ENCODE measurements around the gene GNE.
"Not testable (repeated sequence)": the region's sequence is repeated elsewhere in the genome, so short reads cannot be mapped to it uniquely, and the experiment has no call there.

The GNE gene

DNA sequence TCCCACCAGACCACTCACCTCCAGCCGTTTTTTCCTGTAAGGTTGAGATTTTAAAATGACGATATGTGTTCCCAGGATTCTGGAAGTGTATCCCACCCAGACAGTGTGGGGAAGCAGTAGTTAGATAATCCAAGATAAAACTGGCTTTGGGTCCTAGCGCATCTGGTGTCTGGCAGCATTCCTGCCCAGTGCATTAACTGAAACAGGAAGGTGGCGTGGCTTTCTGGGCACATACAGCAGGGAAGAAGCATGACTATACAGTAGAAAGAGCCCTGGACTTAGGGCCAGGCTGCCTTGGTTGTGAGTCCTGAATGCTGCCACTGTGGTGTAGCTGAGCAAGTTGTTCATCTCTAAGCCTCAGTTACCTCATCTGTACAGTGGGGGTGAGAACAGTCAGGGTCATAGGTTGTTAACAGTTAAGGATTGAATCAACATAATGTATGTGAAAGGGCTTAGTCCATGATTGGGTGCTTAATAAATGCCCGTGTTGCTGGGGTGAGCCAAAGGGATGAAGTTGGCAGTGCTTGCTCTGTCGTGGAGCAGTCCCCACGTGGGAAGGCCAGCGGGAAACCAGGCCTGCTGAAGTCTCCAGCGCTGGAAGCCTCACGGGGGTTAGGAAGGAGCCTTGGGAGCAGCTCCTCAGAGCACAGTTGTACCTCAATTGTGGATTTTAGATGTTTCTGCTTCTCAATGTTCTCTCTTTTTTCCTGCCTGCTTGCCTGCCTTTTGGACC lies 49.6 kb downstream of the GNE start:
- DNase-seq (ENCODE audit: low read depth) = no peak

DNA sequence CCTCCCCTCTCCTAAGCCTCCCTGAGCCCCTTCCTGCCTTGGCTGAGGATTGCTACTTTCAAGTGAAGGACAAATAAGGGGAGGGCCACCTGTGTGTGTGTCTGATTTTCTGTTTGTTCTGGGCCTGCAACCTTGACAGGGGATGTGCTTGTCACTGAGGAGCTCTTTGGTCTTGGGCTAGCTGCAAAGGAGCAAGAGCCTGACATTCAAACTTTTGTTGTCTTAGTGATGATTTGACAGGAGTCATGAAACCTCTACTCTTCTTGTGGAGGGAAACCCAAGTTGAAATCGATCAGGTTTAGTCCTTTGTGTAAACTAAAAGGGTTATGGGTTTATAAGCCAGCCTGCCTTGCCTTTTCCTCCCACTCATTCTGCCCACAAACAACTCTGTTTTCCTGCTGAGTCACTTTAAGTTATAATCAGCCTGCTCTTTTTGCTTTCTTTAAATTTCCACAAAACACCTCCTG lies 50.7 kb downstream of the GNE start:
- DNase-seq (ENCODE audit: low read depth) = no peak

DNA sequence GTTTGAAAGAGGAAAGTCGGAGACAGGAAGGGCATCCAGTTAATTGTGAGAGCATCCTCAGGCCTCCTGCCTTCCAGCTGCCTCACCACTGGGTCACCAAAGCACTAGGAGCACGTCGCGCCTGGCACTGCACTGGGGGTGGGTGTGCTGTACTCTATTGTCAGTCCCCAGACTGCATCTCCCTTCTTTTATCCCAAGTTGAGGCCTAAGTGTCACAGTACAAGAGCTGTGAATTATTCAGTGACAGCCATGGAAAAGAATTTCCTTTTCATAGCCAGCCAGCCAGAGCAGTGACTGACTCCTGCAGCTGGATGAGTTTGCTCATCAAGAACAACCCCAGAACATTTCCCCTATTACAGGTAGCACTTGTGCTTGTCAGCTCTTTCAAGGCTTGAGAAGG lies 51.2 kb downstream of the GNE start:
- no peak for DNase-seq (ENCODE audit: low read depth)

DNA sequence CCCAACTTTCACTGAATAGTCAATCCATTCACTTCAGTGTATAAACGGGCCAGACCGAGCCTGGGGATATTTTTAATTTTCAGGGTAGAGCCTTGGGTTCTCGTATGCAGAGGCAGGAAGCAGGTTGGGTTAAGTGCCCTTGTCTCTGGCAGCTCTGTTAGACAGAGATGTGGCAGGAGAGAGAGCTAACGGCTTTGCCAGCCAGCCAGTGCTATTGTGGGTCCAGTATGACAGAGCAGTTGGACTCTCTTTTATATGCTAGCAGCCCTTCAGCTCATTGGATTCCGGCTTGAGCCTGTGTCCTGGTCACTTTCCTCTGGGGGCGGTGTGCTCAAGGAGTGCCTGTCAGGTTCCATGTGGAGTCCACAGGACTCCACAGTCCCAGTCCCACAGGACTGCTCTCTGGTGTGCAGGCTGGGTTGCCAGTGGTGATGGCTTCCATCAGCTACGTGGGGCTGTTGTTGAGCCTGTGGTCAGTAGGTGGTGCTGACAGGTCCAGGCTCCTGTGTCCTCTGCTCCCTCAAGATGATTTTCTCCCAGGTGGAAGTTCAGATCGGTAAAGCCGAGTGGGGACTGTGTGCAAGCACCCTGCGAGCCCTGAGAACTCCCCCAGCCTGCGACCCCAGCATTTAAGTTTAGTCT lies 53.2 kb downstream of the GNE start:
- no peak for DNase-seq (ENCODE audit: low read depth)

DNA sequence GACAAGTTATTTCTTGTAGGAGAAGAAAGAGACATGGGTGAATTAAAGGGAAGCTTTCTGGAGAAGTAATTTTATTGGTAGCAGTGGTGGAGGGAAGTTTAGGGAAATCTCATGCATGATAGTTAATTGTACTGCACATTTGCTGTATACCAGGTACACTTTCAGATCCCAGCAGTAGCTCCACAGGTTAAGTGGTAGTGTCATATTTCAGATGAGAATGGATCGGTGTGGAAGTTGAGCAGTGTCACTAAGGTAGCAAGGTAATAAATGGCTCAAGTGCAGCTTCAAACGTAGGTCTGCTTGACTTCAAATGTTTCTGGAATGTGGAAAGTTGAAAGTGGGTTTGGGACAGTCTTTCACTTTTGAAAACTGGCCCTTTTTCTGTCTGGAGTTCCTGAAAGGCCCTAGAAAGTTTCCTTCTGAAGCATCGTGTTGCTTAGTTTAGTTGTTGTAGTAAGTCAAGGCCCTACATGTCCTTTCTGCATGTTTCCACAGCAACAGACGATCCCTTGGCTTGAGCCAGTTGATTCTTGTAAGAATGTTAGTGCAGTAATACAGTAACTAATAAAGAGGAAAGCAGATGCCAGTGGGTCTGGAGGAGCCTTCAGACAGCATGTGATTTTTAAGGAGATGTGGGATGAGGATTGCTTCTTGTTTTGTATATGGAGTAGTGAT lies 63.8 kb downstream of the GNE start:
- DNase-seq (ENCODE audit: low read depth) = no peak

DNA sequence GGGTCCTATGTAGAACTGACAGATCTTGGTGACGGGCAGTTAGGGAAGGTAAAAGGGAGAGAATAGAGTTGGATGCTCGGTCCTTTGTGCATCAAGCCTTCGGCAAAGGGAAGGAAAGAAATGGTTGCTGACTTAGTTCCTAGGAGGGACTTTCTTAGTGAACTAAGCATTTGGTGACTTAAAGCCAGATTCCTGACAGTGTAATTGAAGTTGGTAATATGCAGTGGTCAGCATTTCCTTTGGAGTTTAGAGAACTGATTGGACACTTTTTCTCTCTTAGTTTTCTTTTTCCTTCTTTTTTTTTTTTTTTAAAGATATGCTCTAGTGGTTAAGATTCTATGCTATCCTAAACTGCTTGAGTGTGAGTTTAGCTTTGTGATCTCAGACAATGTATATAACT lies 65.2 kb downstream of the GNE start:
- no peak for DNase-seq (ENCODE audit: low read depth)

DNA sequence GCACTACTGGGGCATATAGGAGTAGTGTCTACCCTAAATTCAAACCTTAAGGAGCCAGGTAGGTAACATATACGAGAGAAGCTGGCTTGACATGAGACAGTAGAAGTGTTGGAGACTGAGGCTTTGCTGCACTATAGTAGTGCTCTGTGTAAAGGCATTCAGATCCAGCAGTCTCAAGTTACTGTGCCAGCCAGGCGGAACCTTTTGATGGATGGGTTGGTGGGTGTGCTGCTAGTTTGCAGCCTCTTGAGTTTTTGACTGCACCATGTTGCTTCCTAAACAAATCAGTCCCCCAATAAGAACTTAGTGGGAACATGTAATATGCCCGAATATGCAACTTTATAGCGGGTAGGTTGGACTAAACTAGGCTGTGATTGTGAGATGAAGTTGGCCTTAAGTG lies 66.1 kb downstream of the GNE start:
- no peak for DNase-seq (ENCODE audit: low read depth)

DNA sequence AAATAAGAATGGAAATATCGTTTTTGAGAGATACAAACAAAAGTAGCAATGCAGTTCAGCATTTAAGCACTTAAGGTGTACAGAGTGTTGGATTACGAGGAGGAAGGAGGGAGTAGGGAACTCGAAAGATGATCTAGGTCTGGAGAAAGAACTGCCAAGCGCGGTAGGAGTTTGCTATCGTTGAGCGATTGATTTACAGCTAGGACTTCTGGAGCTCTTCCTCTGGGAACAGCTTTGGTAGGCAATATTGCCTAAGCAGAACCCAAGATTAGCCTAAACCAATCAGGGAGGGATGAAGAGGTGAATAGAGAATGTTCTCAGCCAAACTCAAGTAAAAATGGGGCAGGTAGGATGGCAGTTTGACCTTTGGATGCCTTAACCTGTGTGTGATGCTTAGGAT lies 66.6 kb downstream of the GNE start:
- DNase-seq (ENCODE audit: low read depth) = no peak

DNA sequence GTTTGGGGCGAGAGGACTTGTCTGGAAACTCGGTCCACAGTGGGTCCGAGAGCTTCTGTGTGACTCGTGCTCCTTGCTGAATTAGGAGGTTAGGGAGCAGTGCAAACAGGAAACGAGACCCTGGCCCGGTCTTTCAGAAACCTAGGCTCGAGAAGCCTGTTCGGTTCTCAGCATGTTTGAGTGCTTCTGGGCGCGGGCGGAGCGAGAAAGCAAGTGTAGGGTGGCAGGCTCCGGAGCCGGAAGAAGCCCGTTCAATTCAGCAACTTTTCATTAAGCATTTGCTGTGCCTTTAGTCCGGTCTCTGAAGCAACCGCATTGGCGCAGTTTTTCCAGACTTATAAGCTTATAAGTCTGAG lies 67.0 kb downstream of the GNE start:
- DNase-seq (ENCODE audit: low read depth) = peak; percentile 29

DNA sequence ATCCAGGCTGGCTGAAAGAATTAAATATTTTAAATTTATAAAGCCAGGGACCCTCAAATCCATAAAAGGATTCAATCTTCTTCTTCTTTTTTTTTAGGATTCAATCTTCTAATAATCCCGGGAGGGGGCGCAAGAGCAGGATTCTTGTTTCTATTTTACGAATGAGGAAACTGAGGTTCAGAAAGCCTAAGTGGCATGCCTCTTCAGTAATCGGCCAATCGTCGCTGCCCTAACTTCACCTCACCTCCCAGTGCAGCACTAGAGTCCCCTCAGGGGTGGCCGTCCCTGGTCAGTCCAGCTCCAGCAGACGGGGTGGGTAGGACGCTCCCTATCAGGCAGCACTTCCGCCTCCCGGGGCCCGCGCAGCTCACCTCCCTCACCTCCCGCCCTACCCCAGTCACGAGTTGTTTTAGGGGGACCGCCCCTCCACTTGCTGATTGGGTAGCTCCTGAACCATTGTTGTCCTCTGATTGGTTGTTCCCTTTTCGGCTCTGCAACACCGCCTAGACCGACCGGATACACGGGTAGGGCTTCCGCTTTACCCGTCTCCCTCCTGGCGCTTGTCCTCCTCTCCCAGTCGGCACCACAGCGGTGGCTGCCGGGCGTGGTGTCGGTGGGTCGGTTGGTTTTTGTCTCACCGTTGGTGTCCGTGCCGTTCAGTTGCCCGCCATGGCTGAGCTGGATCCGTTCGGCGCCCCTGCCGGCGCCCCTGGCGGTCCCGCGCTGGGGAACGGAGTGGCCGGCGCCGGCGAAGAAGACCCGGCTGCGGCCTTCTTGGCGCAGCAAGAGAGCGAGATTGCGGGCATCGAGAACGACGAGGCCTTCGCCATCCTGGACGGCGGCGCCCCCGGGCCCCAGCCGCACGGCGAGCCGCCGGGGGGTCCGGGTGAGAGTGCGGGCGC lies 67.6 kb downstream of the GNE start, which contains the start of gene CLTA:
TSS of gene CLTA (plus strand) at position 534 of the 902 bp plus-strand sequence. CDS start at position 670, 136 bp downstream.
- DNase-seq (ENCODE audit: low read depth) = peak; percentile 93

DNA sequence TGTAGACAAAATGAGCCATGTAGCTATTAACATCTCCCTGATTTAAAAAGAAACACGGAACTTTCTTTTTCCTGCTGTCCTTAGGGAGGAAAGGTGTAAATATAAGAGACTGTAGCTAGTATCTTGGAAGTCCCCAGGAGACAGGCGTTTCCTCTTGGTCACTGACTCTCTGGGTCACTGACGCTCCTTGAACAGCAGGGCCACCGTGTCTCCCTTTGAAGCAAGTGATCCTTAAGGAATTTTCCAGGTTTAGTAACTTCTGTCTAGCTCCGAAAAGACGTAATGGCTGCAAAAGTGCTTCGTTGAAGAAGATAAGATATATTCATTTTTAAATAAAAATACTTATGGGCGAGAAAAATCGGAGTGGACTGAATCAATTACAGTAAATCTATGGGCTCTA lies 68.3 kb downstream of the GNE start:
- DNase-seq (ENCODE audit: low read depth) = no peak

DNA sequence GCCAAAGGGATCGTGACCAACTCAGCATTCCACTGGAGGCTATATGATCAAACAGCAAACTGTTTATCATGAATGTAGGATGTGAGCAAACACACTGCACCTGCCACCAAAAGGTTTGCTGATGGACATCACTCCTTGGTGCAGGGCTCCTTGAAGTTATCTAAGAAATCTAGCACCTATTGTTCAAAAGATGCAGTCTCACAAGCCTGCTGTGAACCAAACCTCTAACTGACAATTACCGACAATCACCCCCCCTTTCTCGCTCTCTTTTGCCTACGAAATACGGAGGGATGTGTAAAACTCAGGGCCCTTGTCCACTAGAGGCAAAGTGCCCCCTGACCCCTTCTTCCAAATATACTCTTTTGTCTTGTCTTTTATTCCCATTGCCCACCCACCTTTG lies 70.0 kb downstream of the GNE start:
- DNase-seq (ENCODE audit: low read depth) = no peak

DNA sequence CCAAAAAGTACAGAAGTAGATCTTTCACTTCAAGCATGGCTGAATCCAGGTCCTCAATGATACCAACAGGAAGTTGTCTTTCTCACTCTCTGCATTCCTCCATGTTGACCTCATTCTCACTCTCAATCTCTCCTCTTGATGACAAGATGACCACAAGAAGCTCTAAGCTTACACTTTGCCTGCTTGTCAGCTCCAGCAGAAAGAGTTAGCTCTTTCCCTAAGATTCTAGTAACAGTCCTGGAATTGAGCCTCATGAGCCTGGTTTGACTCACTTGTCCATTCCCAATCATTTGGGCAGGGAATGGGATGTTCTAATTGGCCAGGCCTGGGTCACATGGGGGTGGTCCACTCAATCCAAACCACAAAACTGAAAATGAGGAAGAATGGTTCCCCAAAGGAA lies 70.8 kb downstream of the GNE start:
- DNase-seq (ENCODE audit: low read depth) = no peak

DNA sequence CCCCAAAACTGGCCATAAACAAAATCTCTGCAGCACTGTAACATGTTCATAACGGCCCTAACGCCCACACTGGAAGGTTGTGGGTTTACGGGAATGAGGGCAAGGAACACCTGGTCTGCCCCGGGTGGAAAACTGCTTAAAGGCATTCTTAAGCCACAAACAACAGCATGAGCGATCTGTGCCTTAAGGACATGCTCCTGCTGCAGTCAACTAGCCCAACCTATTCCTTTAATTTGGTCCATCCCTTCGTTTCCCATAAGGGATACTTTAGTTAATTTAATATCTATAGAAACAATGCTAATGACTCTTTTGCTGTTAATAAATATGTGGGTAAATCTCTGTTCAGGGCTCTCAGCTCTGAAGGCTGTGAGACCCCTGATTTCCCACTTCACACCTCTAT lies 78.0 kb downstream of the GNE start:
- DNase-seq (ENCODE audit: low read depth) = not testable (repeated sequence)

DNA sequence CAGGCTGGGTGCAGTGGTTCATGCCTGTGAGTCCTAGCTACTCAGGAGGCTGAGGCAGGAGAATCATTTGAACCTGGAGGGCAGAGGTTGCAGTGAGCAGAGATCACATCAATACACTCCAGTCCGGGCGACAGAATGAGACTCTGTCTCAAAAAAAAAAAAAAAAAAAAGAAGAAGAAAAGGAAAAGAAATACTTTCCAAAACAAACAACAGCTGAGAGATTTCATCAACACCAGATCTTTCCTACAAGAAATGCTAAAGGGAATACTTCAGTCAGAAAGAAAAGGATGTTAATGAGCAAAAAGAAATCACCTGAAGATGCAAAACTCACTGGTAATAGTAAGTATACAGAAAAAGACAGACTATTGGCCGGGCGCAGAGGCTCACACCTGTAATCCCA lies 80.7 kb downstream of the GNE start:
- DNase-seq (ENCODE audit: low read depth) = no peak

DNA sequence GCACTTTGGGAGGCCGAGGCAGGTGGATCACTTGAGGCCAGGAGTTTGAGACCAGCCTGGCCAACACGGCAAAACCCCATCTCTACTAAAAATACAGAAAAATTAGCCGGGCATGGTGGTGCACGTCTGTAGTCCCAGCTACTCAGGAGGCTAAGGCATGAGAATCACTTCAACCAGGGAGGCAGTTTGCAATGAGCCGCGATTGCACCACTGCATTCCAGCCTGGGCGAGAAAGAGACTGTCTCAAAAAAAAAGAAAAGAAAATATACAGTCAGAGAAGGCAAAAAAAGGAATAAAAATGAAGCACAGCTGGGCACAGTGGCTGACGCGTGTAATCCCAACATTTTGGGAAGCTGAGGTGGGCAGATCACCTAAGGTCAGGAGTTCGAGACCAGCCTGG lies 81.8 kb downstream of the GNE start:
- DNase-seq (ENCODE audit: low read depth) = not testable (repeated sequence)

DNA sequence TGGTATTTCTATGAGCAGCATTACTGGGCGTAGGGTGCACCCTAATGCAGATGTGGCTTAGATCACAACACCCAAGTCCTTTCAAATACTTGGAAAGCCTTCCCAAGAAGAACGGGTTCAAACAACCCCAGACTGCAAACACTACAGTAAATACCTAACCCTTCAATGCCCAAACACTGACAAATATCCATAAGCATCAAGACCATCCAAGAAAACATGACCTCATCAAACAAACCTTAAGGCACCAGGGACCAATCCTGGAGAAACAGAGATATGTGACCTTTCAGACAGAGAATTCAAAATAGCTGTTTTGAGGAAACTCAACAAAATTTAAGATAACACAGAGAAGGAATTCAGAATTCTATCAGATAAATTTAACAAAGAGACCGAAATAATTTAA lies 83.0 kb downstream of the GNE start:
- DNase-seq (ENCODE audit: low read depth) = not testable (repeated sequence)

DNA sequence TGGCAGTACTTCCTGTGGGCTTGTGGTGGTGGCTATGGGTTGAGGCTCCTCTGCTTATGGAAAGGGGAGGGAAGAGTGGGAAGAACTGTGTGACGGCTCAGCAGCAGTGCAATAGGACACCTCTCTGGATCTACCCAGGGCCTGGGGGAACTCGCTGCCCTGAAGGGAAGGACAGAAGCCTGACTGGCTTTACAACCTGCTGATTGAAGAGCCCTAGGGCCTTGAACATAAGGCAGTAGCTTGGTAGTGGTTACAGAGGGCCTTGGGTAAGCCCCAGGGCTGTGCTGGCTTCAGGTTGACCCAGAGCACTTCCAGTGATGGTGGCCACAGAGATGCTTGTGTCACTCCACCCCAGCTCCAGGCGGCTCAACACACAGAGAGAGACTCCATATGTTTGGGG lies 83.5 kb downstream of the GNE start:
- DNase-seq (ENCODE audit: low read depth) = no peak

DNA sequence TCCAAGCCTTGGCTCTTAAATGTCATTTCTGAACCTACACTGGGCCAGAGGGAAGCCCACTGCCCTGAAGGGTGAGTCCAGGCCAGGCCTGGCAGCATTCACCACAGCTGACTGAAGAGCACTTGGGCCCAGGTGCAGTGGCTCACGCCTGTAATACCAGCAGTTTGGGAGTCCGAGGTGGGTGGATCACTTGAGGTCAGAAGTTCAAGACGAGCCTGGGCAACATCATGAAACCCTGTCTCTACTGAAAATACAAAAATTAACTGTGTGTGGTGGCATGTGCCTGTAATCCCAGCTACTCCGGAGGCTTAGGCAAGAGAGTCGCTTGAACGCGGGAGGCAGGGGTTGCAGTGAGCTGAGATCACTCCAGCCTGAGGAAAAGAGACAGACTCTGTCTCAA lies 84.0 kb downstream of the GNE start:
- no peak for DNase-seq (ENCODE audit: low read depth)

DNA sequence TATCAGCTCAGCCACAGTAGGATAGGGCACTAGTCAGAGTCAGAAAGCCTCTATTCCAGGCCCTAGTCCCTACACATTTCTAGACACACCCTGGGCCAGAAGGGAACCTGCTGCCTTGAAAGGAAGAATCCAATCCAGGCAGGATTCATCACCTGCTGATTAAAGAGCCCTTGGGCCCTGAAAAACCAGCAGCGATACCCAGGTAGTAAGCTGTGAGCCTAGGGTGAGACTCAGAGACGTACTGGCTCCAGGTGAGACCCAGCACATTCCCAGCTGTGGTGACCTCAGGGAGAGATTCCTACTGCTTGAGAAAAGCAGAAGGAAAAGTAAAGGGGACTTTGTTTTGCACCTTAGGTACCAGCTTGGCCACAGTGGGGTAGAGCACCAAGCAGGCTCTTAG lies 84.4 kb downstream of the GNE start:
- no peak for DNase-seq (ENCODE audit: low read depth)

DNA sequence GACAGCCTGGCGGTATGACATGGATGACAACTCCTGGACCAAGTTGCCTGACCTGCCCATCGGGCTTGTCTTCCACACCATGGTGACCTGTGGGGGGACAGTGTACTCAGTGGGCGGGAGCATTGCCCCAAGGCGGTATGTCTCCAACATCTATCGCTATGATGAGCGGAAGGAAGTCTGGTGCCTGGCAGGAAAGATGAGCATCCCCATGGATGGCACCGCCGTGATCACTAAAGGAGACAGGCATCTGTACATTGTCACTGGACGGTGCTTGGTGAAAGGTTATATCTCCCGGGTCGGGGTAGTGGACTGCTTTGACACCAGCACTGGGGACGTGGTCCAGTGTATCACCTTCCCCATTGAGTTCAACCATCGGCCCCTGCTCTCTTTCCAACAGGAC lies 87.7 kb downstream of the GNE start:
- DNase-seq (ENCODE audit: low read depth) = no peak

DNA sequence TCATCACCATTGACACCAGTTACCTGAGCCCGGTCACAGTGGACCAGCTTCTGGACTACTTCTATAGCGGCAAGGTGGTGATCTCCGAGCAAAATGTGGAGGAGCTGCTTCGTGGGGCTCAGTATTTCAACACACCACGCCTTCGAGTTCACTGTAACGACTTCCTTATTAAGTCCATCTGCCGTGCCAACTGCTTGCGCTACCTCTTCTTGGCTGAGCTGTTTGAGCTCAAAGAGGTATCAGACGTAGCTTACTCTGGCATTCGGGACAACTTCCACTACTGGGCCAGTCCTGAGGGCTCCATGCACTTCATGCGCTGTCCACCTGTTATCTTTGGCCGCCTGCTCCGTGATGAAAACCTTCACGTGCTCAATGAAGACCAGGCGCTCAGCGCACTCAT lies 88.5 kb downstream of the GNE start:
- no peak for DNase-seq (ENCODE audit: low read depth)

All from T follicular helper cell (primary cell).